ENCODE measurements around the gene CDCP1.

DNA sequence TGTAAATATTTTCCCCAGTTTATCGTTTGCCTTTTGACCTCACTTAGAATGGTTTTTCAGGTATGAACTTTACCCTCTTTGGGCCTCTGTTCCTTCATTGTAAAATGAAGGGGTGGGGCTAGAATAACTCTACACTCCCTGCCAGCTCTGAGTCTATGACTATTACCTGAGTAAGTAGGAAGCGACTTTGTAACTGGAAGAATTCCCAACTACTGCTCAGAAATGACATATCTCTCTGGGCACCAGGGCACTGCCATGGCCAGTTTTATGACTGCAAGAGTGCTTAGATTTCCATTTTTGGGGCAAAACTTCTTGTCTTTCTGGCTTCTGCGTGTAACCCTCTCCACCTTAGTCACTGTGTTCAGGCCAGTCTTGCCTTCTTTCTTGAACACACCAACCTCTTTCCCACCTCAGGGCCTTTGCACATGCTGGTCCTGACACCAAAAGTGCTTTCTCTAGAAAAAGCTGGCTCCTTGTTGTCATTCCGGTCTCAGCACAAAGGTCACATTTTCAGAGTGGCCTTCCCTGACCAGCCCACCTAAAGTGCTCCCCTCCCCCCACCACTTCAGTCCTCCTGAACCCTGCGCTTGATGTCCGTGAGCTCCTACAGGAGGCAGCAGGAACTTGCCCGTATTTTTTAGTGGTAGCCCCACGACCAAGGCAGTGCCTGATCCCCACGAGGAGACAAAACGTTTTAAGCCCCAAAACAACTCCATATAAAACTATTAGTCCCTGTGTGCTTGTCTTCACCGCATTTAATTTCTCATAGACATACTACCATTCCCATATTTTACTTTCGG, 25.6 kb downstream of the CDCP1 start:
- no peak for TF ChIP-seq CTCF (conservative IDR thresholded peaks at IDR 0.05)
- no peak for TF ChIP-seq ZFX (IDR thresholded peaks at IDR 0.05)
